ENCODE results near the gene AFAP1. TPM values are rescaled to one million over a fixed set of nuclear protein-coding genes. Genes with fewer than 3 reads are reported as not detected.

The AFAP1 gene
- total RNA-seq, 1 experiment from 2014 or later: 23.6 TPM

DNA sequence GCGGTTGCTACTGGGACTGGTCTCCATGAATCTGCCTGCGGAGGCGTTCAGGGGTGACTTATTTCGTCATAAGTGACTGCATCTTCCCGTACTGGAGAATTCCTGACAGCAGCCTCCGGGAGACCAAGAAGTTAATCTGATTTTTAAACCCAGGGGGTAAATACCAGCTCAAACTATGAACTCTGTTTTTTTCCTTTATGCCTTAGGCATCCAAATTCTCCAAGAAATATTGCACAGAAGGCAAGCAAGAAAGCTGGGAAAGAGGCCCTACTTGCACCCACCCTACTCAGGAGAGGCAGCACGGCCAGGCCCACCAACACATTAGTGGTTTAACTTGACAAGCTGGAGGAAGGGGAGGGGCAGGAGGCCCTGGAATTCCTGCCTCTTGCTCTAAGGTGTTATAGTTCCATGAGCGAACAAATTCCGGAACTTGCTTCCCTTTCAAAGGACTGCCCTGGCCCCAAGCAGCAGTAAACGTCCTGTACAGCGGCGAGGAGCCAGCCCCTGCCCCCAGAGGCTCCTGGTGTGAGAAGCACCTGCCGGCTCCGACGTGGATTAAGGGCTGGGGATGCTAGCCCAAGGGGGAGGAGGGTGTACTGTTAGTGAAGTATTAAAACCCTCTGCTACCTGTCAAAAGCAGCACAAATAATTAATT lies 177.2 kb downstream of the AFAP1 start:
- DNase-seq (ENCODE audit: low spot score) (no peak), ATAC-seq (no peak)
- Mint-ChIP-seq H3K36me3 (no peaks in the 10 kb centered on the region; the same call in 1 of the 2 replicates), H3K27me3 (ENCODE audit: low read depth) (no peaks in the 10 kb centered on the region), H3K4me3 (no peak overlapping the region), H3K27ac (no peak overlapping the region), H3K4me1 (no peaks in the 10 kb centered on the region), H3K9me3 (no peaks in the 10 kb centered on the region)
- TF ChIP-seq STAT6 (CRISPR knock-in tag; conservative IDR thresholded peaks at IDR 0.05; ENCODE audit: low read depth): no peak
- ChIA-PET CTCF (interaction anchor here (0.6 to 3.2 kb wide), 42 partner anchors 8 to 643 kb away, joined by 3 to 78 read pairs (median 4); partner anchors contain the start of gene ABLIM2), POLR2A (no interaction called here)

DNA sequence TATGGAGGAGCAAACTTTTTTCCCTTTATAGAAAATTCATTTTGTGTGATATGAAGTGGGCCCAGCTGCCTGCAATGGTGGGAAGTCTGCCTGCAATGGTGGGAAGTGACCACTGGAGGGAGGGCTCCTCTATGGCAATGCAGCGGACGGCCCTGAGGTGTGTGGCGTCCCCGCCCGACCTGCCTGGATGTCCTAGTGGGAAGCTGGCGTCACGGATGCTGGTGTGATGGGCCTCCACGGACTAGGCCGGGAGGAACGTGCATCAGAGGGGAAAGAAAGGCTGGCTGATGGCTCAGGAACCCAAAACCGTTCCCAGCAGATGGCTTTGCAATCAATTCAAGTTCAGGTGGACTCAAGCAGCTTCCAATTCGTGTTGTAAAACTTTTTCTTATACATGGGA lies 177.9 kb downstream of the AFAP1 start:
- Mint-ChIP-seq H3K4me1 (no peaks in the 10 kb centered on the region), H3K27ac (no peak overlapping the region), H3K27me3 (ENCODE audit: low read depth) (no peaks in the 10 kb centered on the region), H3K4me3 (no peak overlapping the region), H3K9me3 (no peaks in the 10 kb centered on the region), H3K36me3 (no peaks in the 10 kb centered on the region; the same call in 1 of the 2 replicates)
- DNase-seq (ENCODE audit: low spot score) (peak; percentile 80), ATAC-seq (peak; percentile 91)
- TF ChIP-seq TEAD1 (CRISPR knock-in tag; IDR thresholded peaks at IDR 0.05) (no peak), ZNF219 (CRISPR knock-in tag; IDR thresholded peaks at IDR 0.05; ENCODE audit: borderline replicate concordance) (no peak), NR2C2 (CRISPR knock-in tag; IDR thresholded peaks at IDR 0.05) (no peak), NFYB (CRISPR knock-in tag; conservative IDR thresholded peaks at IDR 0.05; ENCODE audit: low read depth) (no peak), ZNF138 (CRISPR knock-in tag; conservative IDR thresholded peaks at IDR 0.05) (no peak), OVOL2 (CRISPR knock-in tag; IDR thresholded peaks at IDR 0.05; ENCODE audit: borderline replicate concordance) (no peak), ZBTB21 (CRISPR knock-in tag; IDR thresholded peaks at IDR 0.05; ENCODE audit: borderline replicate concordance) (no peak), CTCF (IDR thresholded peaks at IDR 0.05) (peak; percentile 78)
- CTCF ChIA-PET: interaction anchor here (0.6 to 3.2 kb wide), 49 partner anchors 9 to 642 kb away, joined by 3 to 78 read pairs (median 3); partner anchors contain the start of gene ABLIM2
- POLR2A ChIA-PET: no interaction called here

GRCh38 chr4:7761312-7761711 lies 178.3 kb downstream of the AFAP1 start:
- Mint-ChIP-seq H3K27me3 (ENCODE audit: low read depth) (no peaks in the 10 kb centered on the region), H3K4me3 (no peak overlapping the region), H3K4me1 (no peaks in the 10 kb centered on the region), H3K36me3 (no peaks in the 10 kb centered on the region; the same call in 1 of the 2 replicates), H3K27ac (no peak overlapping the region), H3K9me3 (no peaks in the 10 kb centered on the region)
- no peak for TF ChIP-seq KAT7 (CRISPR knock-in tag; IDR thresholded peaks at IDR 0.05; ENCODE audit: borderline replicate concordance)
- no peak for TF ChIP-seq ZBTB21 (CRISPR knock-in tag; IDR thresholded peaks at IDR 0.05; ENCODE audit: borderline replicate concordance)
- TF ChIP-seq ZNF416 (CRISPR knock-in tag; IDR thresholded peaks at IDR 0.05): no peak
- TF ChIP-seq, protein P1, sequence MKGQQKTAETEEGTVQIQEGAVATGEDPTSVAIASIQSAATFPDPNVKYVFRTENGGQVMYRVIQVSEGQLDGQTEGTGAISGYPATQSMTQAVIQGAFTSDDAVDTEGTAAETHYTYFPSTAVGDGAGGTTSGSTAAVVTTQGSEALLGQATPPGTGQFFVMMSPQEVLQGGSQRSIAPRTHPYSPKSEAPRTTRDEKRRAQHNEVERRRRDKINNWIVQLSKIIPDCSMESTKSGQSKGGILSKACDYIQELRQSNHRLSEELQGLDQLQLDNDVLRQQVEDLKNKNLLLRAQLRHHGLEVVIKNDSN (CRISPR knock-in tag; IDR thresholded peaks at IDR 0.05): no peak
- TF ChIP-seq ZMAT4 (CRISPR knock-in tag; IDR thresholded peaks at IDR 0.05): no peak
- no peak for TF ChIP-seq USF2 (CRISPR knock-in tag; IDR thresholded peaks at IDR 0.05)
- no peak for TF ChIP-seq GABPB1 (CRISPR knock-in tag; IDR thresholded peaks at IDR 0.05)
- TF ChIP-seq, protein P2, sequence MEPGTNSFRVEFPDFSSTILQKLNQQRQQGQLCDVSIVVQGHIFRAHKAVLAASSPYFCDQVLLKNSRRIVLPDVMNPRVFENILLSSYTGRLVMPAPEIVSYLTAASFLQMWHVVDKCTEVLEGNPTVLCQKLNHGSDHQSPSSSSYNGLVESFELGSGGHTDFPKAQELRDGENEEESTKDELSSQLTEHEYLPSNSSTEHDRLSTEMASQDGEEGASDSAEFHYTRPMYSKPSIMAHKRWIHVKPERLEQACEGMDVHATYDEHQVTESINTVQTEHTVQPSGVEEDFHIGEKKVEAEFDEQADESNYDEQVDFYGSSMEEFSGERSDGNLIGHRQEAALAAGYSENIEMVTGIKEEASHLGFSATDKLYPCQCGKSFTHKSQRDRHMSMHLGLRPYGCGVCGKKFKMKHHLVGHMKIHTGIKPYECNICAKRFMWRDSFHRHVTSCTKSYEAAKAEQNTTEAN (CRISPR knock-in tag; IDR thresholded peaks at IDR 0.05): no peak
- no peak for TF ChIP-seq STAT6 (CRISPR knock-in tag; conservative IDR thresholded peaks at IDR 0.05; ENCODE audit: low read depth)
- DNase-seq (ENCODE audit: low spot score) (no peak), ATAC-seq (peak; percentile 31)
- POLR2A ChIA-PET: no interaction called here
- CTCF ChIA-PET: interaction anchor here (0.6 to 3.2 kb wide), 38 partner anchors 9 to 566 kb away, joined by 3 to 78 read pairs (median 4); no protein-coding TSS in a partner anchor
